ENCODE measurements around the gene NDUFB7.
A peak's percentile ranks its signal among the peaks of the same experiment; 100 is the strongest.
"Not testable (repeated sequence)": the region's sequence is repeated elsewhere in the genome, so short reads cannot be mapped to it uniquely, and the experiment has no call there.

The NDUFB7 gene

GRCh38 chr19:14571695-14572490 lies at the start of gene NDUFB7:
TSS of gene NDUFB7 (minus strand) at chr19:14572066. CDS start at chr19:14572000, 66 bp downstream.
- peak; percentile 92 for DNase-seq

DNA sequence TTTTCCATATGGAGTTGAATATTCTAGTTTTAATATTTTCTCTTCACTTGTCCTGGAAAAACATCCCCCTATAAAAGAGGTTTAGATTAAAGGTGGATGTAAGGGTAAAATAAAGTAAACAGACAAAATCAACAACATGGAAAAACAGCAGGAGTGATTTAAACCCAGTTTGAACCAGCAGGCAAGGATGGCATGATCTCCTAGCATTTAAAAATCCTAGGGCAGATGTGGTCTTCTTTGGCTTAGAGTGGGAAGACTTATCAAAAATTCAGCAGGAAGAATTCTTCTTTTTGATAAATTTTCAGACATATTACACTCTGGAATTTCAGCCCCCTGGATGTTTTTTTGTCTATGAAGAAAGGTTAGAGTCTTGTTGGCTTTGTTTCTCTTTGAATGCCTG lies 47.5 kb upstream of the NDUFB7 start:
- DNase-seq, result no peak

GRCh38 chr19:14616407-14616806 lies 44.5 kb upstream of the NDUFB7 start:
- no peak for DNase-seq

- DNase-seq, result no peak
These were observed 43.8 kb upstream of the NDUFB7 start for GRCh38 chr19:14615623-14616022.

- no peak for DNase-seq
These were observed 42.2 kb upstream of the NDUFB7 start for GRCh38 chr19:14614099-14614412.

GRCh38 chr19:14613399-14614098 lies 41.7 kb upstream of the NDUFB7 start:
- not testable (repeated sequence) for DNase-seq

DNA sequence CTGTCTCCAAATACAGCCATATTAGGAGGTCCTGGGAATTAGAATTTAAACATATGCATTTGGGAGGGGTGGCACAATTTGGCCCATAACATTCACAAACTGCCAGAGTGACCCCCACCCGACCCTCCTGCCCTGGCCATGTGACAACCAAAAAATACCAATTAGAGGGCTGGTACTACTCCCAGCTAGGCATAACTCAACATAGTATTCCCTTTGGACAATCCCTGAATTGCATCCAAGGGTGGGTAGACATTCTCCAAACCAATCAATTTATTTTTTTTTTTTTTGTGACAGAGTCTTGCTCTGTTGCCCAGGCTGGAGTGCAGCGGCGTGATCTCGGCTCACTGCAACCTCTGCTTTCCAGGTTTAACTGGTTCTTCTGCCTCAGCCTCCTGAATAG lies 40.8 kb upstream of the NDUFB7 start:
- DNase-seq, result no peak

DNA sequence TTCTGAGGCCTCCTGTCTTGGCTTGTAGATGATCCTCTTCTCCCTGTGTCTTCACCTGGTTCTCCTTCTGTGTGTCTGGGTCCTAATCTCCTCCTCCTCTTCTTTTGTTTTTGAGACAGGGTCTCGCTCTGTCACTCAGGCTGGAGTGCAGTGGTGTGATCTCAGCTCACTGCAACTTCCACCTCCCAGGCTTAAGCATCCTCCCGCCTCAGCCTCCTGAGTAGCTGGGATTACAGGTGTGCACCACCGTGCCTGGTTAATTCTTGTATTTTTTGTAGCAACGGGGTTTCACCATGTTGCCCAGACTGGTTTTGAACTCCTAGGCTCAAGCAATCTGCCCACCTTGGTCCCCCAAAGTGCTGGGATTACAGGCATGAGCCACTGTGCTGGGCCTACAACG lies 40.4 kb upstream of the NDUFB7 start:
- not testable (repeated sequence) for DNase-seq

- DNase-seq, result no peak
These were observed 39.2 kb upstream of the NDUFB7 start for GRCh38 chr19:14611051-14611450.

DNA sequence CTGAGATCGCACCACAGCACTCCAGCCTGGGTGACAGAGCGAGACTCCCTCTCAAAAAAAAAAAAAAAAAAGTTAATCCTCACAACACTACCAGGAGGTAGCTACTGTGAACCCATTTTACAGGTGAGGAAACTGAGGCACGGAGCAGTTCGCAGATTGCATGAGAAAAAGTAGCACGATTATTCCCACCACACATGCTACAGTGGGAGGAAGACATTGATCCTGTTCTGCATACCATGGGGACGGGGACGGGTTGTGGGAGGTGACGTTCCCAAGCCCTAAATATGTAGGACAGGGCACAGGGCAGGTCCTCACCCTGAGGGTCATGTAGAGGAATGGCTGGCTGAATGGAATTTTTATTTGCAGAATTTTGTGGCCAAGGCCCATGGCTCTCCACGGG lies 34.8 kb upstream of the NDUFB7 start:
- DNase-seq, result no peak

DNA sequence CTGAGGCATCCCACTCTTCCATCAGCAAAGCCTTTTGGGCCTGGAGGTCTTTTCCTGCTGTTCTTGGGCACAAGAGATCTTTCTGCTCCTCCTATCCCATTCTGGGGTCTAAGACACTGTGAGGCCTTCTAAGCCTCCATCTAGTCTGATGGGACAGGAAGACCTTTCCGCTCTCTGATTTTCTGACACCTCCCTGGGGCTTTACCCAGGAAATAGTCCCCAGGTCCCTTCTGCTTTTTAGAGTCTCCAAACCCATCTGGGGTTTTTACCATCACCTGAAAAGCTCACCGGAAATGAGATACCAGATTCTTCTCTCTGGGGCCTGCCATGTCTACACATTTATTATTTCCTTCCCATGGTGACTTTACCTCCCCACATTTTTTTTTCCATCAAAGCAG lies 32.1 kb upstream of the NDUFB7 start:
- no peak for DNase-seq

- DNase-seq, result no peak
These were observed 27.8 kb upstream of the NDUFB7 start for GRCh38 chr19:14599548-14600147.

- DNase-seq, result no peak
These were observed 23.7 kb upstream of the NDUFB7 start for GRCh38 chr19:14595558-14595957.

DNA sequence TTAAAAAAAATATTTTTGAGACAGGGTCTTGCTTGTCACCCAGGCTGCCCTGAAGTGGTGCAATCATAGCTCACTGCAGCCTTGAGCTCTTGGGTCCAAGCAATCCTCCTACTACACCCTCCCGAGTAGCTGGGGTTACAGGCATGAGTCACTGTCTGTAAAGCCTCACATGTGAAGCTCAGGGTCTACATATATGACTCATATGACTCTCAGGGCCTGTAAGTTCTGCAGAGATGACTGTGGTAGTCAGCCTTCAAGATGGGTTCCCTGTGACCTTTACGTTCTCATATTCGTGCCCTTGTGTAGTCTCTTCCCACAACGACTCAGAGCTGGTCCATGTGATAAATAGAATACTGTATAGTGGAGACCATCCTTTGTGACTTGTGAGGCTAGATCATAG lies 17.6 kb upstream of the NDUFB7 start:
- DNase-seq, result not testable (repeated sequence)

DNA sequence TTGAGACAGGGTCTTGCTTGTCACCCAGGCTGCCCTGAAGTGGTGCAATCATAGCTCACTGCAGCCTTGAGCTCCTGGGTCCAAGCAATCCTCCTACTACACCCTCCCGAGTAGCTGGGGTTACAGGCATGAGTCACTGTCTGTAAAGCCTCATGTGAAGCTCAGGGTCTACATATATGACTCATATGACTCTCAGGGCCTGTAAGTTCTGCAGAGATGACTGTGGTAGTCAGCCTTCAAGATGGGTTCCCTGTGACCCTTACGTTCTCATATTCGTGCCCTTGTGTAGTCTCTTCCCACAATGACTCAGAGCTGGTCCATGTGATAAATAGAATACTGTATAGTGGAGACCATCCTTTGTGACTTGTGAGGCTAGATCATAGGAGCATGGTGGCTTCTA lies 13.3 kb upstream of the NDUFB7 start:
- DNase-seq, result not testable (repeated sequence)

GRCh38 chr19:14584372-14584771 lies 12.5 kb upstream of the NDUFB7 start:
- DNase-seq, result not testable (repeated sequence)

DNA sequence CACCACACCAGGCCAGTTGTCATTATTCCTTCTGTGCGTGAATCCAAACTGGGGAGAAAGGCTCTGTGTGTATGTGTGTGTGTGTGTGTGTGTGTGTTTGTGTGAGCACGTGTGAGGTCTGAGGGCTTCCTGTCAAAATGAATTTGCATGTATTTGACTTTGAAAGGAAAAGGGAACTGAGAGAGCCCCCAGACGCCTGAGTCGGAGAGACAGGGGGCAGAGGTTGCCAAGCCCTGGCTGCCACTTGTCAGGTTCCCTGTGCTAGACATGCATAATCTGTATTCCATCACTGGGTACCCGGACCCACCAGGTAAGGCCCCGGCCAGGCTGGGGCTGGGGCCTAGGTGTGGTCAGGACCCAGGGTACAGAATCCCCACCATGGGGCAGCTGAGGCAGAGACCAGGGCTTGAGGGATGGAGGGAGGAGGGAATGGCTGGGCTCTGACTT lies 11.1 kb upstream of the NDUFB7 start, which contains the start of gene CLEC17A:
Gene CLEC17A (plus strand): TSS at position 191 of the 447 bp plus-strand sequence. CDS start 77 bp downstream, at position 268.
- DNase-seq, result no peak

GRCh38 chr19:14580623-14581237 lies 8.9 kb upstream of the NDUFB7 start:
- DNase-seq, result no peak

DNA sequence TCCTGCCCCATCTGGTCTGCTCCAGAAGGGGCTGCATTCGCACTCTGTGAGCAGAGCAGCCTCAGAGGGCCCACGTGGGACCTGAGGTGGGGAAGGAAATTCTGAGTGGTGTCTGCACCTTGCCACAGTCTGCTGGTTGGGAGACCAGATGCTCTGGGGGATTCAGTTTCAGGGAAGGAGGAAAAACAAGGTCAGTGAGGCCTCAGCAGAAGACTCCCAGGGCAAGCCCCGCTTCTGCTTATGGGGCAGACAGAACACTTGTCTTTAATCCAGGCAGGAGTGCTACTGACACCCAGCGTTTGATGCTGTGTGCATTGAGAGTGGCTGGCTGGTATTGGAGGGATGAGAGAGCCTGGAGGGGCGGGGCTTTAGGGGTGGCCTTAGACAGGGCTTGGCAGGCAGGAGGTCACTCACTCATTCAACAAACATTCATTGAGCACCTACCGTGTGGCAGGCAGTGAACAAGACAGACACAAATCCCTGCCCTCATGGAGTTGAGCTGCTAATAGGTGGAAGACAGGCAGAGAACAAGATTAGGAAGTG lies 6.1 kb upstream of the NDUFB7 start:
- DNase-seq, result no peak

DNA sequence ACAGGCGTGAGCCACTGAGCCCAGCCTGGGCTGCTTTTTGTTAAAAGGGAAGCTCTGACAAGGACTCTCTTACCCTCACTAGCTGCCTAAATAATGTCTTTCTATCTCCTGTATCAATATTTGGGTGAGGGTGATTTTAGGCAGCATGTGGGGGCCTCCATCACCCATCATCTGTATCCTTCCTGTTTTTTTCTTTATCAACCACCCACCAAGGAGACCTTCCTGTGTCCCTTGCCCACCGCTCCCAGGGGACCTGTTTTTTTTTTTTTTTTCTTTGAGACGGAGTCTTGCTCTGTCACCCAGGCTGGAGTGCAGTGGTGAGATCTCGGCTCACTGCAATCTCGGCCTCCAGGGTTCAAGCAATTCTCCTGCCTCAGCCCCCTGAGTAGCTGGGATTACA lies 5.4 kb upstream of the NDUFB7 start:
- DNase-seq, result no peak

- no peak for DNase-seq
These were observed 4.5 kb upstream of the NDUFB7 start for GRCh38 chr19:14576363-14576762.

GRCh38 chr19:14575428-14575980 lies 3.6 kb upstream of the NDUFB7 start:
- no peak for DNase-seq

All from DMS153 (cell line).